Measurements from ENCODE around the gene AGAP6.
"Not testable (repeated sequence)": the region's sequence is repeated elsewhere in the genome, so short reads cannot be mapped to it uniquely, and the experiment has no call there.

The AGAP6 gene

DNA sequence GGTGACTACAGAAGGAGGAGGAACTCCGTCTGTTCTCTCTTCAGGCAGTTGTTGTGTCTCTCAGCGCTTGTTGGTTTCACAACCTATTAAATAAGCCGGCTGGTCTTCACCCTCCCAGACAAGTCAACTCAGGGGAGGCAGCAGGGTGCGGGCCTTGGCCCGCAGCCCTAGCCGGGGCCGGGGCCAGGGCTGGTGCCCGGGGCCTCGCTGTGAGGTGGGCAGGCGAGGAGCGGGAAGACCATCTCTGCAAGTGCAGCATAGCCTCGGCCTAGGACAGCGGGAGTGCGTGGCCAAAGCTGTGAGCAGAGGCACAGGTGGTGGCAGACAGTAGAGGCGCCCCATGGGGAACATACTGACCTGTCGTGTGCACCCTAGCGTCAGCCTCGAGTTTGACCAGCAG lies at the start of gene AGAP6:
AGAP6 (plus strand) TSS at position 31 of the 400 bp plus-strand sequence; CDS start at position 341, 310 bp downstream.
- not testable (repeated sequence) for DNase-seq (ENCODE audit: low spot score)

DNA sequence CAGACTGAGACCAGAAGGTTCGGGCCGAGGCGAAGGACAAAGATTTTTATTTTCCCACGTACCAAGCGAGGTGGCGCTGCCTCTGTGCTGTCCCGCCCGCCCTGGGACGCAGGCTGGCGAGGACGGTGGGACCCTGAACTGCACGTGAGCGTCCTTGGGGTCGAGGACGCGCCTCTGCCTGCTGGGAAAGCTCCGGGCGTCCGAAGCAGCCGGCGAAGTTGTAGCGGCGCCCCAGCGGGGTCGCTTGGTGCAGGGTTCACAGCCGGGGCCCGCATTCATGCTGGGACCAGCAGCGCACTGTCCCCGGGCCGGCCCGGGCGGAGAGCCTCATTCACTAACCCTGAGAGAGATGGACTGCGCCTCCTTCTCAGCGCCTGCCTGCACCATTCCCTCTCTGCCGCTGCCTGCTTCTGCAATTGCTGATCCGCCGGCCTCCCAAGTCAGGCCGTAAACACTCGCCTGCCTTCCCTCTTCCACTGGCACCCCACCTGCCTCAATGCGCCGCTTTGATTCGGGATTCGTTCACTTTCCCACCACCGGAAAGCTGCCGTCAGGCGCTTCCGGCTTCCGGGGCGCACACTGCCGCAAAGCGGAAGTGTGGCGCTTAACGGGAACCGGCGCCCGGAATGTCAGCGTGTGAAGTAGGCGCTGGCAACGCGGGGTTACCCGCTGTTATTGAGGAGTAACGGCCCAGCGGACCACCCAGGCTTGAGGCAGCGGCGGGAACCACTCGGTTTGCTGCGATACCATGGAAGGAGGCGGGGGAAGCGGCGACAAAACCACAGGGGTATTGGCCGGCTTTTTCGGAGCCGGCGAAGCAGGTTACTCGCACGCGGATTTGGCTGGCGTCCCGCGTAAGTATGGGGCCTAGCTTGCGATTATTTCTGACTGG lies 46.5 kb upstream of the AGAP6 start, which contains the start of the genes PARG and TIMM23B:
PARG (minus strand) TSS at position 581 of the 892 bp plus-strand sequence; CDS start at position 279, 302 bp downstream.
TIMM23B (plus strand) TSS at position 607 of the 892 bp plus-strand sequence; CDS start at position 749, 142 bp downstream.
- DNase-seq (ENCODE audit: low spot score): peak; percentile 70

DNA sequence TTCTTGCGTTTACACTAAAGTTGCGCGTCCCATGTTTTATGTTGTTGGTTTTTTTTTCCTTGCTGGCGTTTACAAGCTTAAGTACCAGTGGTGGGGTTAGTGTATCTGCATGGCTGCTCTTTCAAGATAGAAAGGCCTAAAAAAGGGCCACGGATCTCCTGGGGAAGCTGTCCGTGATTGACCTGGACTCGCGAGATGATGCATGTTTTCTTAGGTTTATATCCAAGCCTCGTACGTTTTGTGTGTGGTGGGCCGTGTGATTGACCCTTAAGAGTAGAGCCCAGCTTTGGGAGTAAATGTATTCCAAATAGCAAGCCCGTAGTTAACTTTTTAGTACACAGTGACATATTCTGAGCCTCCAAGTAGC lies 45.9 kb upstream of the AGAP6 start:
- not testable (repeated sequence) for DNase-seq (ENCODE audit: low spot score)

DNA sequence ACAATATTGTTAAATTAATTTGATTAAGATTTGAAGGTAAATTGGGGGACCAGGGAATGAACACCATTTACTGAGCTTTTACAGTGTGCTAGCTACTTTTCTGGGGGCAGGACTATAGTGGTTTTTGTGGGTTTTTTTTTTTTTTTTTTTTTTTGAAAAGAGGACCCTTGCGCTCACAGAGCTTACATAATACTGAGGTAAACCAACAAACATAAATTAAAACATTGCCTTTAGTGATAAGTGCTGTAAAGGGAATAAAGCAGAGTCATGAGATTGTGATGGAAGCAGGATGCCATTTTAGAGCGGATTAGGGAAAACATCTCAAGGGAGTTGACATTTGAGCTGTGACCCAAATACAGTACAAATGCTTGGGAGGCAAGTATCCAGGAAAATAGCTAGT lies 44.6 kb upstream of the AGAP6 start:
- DNase-seq (ENCODE audit: low spot score): not testable (repeated sequence)

DNA sequence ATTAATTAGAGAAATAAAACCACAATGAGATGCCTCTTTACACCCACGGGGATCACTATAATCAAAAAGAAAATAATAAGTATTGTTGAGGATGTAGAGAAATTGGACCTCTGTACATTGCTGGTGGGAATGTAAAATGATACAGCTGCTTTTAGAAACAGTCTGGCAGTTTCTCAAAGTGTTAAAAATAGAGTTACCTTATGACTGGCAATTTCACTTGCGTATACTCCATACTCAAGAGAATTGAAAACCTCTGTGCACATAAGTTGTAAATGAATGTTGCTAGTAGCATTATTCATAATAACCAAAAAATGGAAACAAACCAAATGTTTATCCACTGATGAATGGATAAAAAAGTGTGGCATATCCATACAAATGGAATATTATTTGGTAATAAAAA lies 40.1 kb upstream of the AGAP6 start:
- DNase-seq (ENCODE audit: low spot score): not testable (repeated sequence)

DNA sequence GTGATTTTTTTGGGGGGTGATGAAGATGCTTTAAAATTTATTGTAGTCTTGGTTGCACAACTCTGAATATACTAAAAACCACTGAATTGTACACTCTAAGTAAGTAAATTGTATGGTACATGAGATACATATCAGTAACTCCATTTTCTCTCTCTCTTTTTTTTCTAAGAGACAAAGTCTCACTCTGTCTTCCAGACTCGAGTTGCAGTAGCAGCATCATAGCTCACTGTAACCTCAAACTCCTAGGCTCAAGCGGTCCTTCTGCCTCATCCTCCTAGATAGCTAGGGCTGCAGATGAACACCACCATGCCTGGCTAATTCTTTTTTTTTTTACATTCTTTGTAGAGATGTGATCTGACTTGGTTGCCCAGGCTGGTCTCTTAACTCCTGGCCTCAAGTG lies 39.5 kb upstream of the AGAP6 start:
- not testable (repeated sequence) for DNase-seq (ENCODE audit: low spot score)

DNA sequence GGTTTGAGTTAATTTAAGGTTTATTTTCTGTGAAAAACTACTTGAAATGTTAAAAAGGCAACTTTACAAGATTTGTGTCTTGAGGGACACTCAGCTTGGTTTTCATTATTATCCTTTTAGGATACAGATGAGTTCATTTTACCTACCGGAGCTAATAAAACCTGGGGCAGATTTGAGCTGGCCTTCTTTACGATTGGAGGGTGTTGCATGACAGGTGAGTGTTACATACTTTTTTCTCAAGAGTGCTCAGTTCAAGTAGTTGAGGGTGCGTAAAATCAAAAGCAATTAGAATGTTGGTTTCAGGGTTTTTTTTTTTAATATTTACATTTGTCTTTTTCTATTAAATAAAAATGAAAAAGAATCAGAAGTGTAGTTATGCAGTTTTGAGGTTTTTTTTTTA lies 36.2 kb upstream of the AGAP6 start:
- not testable (repeated sequence) for DNase-seq (ENCODE audit: low spot score)

DNA sequence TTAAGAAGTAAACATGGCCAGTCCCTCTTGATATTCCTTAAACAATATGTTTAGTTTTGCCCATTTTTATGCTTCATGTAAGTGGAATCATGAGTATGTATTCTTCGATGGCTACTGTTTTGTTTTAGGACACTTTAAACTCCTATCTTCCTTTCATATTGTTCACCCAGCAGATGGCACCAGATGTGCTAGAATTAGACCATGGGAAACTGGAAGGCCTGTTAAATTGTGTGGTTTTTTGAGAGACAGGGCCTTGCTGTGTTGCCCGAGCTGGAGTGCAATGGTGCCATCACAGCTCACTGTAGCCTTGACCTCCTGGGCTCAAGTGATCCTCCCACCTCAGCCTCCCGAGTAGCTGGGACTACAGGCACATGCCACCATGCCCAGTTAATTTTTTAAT lies 35.1 kb upstream of the AGAP6 start:
- not testable (repeated sequence) for DNase-seq (ENCODE audit: low spot score)

DNA sequence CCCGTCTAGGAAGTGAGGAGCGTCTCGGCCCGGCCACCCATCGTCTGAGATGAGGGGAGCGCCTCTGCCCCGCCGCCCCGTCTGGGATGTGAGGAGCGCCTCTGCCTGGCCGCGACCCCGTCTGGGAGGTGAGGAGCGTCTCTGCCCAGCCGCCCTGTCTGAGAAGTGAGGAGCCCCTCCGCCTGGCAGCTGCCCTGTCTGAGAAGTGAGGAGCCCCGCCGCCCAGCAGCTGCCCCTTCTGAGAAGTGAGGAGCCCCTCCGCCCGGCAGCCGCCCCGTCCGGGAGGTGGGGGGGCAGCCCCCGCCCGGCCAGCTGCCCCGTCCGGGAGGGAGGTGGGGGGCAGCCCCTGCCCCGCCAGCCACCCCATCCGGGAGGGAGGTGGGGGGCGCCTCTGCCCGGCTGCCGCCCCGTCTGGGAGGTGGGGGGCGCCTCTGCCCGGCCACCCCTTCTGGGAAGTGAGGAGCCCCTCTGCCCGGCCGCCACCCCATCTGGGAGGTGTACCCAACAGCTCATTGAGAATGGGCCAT lies 17.8 kb upstream of the AGAP6 start:
- DNase-seq (ENCODE audit: low spot score): not testable (repeated sequence)

DNA sequence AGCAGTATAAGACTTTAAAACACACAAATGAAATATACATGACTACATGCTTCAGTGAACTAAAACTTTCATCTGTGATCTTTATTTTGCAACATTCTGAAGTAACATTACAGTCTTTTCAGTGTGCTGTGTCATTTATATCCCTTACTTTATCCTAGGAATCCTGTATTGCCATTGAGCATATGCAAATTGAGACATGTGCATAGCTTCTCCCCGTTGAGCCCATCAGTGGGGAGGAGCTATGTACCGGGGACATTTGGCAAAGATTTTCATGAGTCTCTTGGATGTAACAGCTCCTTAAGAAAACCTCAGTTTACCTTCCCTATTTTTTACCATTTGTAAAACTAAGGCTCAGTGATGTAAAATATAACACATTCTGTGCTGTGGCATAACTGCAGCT lies 16.7 kb upstream of the AGAP6 start:
- DNase-seq (ENCODE audit: low spot score): not testable (repeated sequence)

DNA sequence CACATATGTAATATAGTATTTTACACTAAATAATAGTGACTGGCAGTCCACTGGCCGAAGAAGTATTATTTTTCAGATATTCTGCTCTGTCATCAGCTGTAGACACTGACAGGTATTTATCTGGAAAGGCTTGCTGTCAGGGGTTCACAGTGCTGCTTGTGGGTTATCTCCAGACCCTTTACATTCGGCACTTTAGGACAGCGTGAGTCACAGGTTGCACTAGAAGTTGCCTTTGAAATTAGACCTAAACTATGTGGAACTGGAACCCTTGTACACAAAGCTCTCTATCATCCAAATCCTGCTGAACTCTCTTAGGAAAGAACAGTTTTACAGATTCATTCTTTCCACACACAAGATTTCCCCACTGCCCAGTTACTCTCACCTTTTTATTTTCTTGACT lies 16.1 kb upstream of the AGAP6 start:
- not testable (repeated sequence) for DNase-seq (ENCODE audit: low spot score)

DNA sequence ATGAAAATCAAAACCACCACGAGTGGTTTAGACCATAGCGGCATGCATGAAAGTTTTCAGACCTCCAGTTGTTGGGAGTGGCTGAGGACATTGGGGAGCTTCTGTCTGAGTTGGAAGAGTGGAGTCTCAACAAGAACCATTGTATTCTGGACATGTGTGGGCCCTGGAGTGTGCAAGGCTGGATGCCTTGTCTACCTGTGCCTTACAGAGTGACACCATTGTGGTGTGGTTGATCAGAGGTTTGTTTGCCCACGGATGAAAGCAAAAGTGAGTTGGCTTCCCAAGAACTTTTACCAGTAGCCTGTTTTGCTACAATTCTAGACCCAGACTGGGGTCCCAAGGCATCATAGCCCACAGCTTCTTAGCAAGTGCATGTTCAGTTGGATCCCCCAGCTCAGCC lies 10.4 kb upstream of the AGAP6 start:
- DNase-seq (ENCODE audit: low spot score): not testable (repeated sequence)

DNA sequence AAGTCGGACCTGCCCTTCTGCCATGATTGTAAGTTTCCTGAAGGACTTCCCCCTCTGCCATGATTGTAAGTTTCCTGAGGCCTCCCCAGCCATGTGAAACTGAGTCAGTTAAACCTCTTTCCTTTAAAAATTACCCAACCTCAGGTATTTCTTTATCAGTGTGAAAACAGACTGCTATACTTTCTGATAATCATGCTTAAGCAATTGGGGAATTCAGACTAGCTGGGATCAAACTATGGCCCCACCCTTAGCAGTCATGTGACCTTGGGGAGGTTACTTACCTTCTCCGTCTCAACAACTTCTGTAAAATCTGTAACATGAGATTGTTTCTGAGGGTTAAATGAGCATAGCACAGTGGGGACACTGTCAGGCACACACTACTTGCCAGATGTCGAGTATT lies 999 bp upstream of the AGAP6 start:
- not testable (repeated sequence) for DNase-seq (ENCODE audit: low spot score)

DNA sequence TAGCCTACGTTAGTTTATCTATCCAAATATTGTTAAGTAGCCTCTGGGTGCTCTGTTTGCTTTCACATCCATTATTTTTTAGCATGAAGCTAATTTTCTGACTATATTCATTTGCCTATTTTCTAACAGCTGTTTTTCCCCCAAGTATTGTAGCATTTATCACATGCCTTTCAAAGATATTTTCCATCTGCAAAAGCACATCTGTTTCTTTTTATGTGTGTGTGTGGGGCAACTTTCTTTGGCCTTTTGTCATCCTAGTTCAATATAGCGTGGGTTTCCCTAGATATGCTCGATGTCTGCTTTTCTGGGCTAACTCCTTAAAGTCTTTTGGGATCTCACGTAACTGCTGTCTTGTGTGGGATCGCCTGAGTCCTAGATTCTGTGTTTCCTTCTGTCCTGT lies 7.1 kb downstream of the AGAP6 start:
- DNase-seq (ENCODE audit: low spot score): not testable (repeated sequence)

DNA sequence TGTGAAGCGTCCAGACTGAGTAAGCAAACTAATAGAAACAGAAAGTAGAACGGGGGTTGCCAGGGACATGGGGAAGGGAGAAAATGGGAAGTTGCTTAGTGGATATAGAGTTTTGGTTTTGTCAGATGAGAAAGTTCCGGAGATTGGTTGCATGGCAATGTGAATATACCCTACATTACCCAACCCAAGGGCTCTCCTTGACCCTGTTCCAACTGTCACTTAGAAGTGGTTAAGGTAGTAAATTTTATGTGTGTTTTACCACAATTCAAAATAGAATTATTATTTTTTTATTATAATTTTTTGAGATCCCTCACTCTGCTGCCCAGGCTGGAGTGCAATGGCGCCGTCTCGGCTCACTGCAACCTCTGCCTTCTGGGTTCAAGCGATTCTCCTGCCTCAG lies 25.8 kb downstream of the AGAP6 start:
- DNase-seq (ENCODE audit: low spot score): not testable (repeated sequence)

DNA sequence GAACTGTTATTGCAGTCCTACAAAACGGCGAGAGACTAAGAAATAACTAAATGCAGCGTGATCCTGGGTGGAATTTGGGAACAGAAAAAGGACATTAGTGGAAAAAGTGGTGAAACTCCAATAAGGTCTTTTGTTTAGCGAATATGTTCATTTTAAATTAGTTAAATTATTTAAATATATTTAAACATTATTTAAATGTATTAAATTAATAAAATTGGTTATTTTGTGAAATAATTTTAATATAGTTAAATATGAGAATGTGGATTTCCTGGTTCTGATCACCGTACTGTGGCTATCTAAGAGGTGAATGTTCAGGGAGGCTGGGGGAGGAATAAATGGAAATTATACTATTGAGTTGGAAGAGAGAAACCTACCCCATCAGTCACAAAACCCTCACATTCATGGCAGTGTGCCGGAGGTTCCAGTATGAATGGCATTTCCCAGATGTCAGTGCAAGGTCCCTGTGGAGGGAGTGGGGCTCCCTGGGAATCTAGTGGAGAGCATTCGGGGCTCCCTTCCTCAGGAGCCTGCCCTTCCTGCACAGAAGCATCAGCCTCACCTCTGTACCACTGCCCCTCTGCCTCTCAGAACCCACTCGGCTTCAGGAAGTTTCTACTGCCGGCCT lies 27.5 kb downstream of the AGAP6 start:
- DNase-seq (ENCODE audit: low spot score): not testable (repeated sequence)

DNA sequence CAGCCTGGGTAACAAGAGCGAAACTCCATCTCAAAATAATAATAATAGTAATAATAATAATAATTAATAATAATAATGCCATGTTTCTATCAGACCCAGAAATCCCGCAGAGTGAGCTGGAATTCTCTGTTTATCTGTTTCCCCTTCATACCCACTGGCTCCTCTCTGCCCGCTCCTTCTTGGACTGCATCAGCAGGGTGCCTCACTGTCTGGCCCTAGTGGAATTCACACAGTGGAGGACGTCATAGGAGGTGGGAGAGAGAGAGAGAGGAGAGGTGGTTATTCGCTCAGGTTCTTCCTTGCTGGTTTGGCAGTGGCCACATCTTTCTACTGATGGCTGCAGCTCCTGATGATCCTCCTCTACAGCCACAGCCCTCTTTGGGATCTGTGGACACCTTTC lies 28.7 kb downstream of the AGAP6 start:
- not testable (repeated sequence) for DNase-seq (ENCODE audit: low spot score)

DNA sequence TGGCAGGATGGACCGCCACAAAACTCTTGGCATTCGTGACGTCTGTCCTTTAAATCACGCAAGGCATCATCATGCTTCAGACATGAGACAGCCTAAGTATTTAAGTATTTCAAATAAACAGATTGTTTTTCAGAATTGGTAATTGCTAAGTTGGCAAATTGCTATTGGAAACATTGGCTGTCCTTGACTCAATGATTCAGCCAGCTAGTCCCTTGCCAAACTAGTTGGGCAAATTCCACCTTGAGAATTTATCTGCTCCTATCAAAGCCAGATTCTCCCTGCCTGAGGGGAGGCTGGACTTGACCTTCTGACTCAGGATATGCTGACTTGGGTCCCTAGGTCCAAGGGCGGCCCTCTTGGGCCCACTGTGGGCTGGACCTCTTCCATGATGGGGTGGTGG lies 29.4 kb downstream of the AGAP6 start:
- DNase-seq (ENCODE audit: low spot score): not testable (repeated sequence)

DNA sequence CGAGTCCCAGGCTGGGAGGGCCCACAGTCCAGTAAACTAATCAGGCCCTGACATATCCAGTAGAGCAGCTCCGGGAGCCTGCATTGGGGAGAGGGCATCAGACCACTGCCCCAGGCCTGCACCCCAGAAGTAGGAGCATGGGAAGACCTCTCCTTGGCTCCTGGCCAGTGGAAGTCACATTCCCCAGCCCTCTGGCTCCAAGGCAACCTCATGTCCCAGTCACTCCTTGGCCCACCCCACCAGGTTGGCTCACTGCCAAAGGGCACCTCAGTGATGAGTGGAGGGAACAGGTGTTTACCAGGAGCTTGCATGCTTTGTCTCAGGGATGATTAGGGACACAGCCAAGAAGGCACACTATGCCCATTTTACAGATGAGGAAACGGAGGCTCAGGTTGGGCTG lies 31.1 kb downstream of the AGAP6 start:
- not testable (repeated sequence) for DNase-seq (ENCODE audit: low spot score)

DNA sequence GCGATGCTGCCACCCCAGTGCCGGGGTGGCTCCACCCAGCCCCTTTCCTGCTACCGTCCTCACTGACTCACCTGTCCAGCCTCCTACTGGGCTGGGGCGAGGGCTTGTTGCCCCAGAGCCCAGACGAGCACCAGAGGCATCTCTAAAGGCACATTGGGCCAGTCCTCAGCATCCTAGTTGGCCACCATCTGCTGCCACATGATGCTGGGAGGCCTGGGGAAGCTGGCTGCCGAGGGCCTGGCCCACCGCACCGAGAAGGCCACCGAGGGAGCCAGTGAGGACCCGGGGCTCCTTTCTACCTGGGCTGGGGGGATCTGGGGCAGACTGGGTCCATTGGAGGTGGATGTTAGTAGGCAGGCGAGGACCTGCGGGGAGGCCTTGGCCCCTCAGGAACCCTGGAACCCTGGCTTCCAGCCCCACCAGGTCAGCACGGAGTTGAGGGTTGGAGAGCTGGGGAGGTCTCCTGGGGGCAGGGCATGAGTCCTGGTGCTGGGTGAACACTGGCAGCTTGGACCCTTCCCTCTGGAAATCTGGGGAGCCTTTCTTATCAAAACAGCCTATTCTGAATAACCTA lies 32.3 kb downstream of the AGAP6 start:
- DNase-seq (ENCODE audit: low spot score): not testable (repeated sequence)

DNA sequence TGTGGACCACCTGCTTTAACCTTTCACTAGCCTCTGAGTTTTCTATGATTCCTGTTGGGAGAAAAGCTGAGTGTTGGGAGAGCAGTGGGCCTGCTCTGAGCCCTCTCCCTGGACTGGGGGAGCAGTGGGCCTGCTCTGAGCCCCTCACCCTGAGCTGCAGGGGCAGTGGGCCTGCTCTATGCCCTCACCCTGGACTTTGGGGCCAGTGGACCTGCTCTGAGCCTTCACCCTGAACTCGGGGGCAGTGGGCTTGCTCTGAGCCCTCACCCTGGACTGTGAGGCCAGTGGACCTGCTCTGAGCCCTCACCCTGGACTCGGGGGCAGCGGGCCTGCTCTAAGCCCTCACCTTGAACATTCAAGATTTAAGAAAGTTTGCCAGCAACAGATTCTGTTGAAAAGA lies 33.4 kb downstream of the AGAP6 start:
- no peak for DNase-seq (ENCODE audit: low spot score)

DNA sequence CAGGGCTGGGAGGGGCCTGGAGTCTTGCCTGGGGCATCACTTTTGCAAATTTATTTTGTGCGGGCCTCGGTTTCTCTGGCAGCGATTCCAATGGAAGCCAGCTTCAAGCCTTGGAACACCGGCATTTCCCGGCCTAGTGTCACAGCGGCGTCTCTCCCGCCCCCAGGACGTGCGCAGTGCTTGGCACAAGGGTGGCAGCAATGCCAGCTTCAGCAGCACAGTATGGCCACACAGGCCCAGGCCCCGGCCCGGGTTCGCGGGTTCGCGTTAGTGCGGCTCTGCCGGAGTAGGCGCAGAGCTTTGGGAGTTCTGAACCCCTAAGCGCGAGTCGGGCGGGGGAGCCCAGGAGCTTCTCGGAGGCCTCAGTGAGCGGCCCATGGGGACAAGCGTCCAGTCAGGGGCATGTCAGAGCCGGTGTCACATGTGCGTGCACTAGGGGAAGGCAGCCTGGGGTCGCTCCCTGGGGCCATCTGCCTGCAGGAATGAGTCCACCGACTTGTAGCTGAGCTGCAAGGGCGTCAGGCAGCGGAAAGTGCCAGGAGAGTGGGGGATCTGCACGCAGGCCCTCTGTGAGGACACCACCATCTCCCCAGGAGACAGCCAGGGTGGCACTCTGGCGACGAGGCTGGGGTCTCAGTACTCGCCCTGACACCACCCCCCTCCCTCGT lies 36.6 kb downstream of the AGAP6 start:
- DNase-seq (ENCODE audit: low spot score): not testable (repeated sequence)

All from globus pallidus (tissue), 1 donor.